SU-DHL-6 (cell line): ENCODE measurements around the gene KDM4F.

ENCODE experiments used
- CTCF ChIP-seq: fragments of 200-600 bp; sonication (generic); IDR thresholded peaks from one replicate; pipeline ENCODE4 v1.5.1; 2017; ENCODE audit warnings: antibody characterized with exemption, mild to moderate bottlenecking, low read length, moderate library complexity; ENCODE audit not compliant: insufficient read depth, poor library complexity, severe bottlenecking
- EZH2phosphoT487 ChIP-seq: fragments of 200-600 bp; sonication (generic), shearing (Covaris generic); conservative IDR thresholded peaks from 2 replicates; pipeline ENCODE4 v1.6.1; 2018; ENCODE audit warnings: mild to moderate bottlenecking, antibody characterized with exemption, low read length, moderate library complexity, mixed read lengths

DNA sequence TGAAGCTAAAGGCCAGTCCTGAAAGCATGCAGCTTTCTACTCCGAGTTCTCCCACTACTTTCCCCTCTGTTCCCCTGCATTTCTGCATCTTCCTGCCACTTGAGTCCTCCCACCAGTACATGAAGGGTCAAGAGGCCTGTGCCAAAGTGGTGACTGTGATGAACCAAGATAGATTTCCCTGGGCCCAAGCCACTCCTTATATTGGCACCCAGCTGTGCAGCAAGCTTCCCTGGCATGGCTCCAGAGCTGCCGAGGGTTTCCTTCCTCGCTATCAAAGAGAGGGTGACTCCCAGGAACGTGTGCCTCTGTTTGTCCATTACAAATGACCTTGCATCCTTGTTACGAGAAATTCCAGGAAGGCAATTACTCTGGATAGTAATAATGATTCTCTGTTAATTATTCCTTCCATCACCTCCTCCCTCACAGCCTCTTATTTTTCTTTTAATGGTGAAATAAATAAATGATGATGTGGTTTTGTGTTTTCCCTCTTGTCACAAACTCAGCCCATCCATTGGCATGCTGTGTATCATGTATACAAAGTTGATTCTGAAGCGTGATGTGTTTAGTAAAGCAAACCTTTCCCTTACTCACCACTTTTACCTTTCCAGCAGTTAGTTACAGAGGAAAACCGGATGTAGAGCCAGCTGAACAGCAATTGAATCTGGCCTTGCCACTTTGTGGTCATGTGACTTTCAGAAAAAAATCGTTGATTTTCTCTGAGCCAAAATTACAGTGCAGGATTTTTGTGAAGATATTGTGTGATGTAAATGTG, 25.8 kb downstream of the KDM4F start:
- no peak for TF ChIP-seq CTCF
- no peak for TF ChIP-seq EZH2phosphoT487
